Testis (tissue), 3 donors: ENCODE measurements around the gene TEAD1. TPM values are rescaled to one million over a fixed set of nuclear protein-coding genes. Genes with fewer than 3 reads are reported as not detected.

Experiments used
- DNase-seq: peaks from one replicate; pipeline ENCODE4 v3.0.0-alpha.2; 2019
- H3K27ac ChIP-seq, 2 donors: fragments of 200-600 bp; sonication (generic); one replicate each; pipeline ENCODE4 v1.5.1; 2019
- H3K27me3 ChIP-seq: fragments of 200-600 bp; sonication (generic); one replicate; pipeline ENCODE4 v1.5.1; 2019
- H3K36me3 ChIP-seq: fragments of 200-600 bp; sonication (generic); one replicate; pipeline ENCODE4 v1.5.1; 2017; ENCODE audit warnings: low read depth; ENCODE audit errors: missing control alignments
- H3K4me1 ChIP-seq: fragments of 200-600 bp; sonication (generic); one replicate; pipeline ENCODE4 v1.5.1; 2019
- H3K4me3 ChIP-seq, 2 donors: fragments of 200-600 bp; sonication (generic); one replicate each; pipeline ENCODE4 v1.5.1; 2017 to 2019
- H3K9me3 ChIP-seq: fragments of 200-600 bp; sonication (generic); one replicate; pipeline ENCODE4 v1.5.1; 2017
- POLR2A ChIP-seq: fragments of 450-650 bp; IDR thresholded peaks from one replicate; pipeline ENCODE4 v1.6.1; 2017; ENCODE audit warnings: antibody characterized with exemption, mild to moderate bottlenecking, moderate library complexity
- WGBS, 2 donors: methylation state at CpG; one replicate each; pipeline ENCODE4 v1.1.5; 2018; 5-methylcytosine and 5-hydroxymethylcytosine counted together
- intact Hi-C: fragments of 100-400 bp; cut with DNase I; formaldehyde crosslinking; loops from one replicate; pipeline ENCODE4 v1.15.1; 2023; ENCODE audit warnings: low total_unique reads
- polyA plus RNA-seq: library from polyadenylated mRNA; stranded (reverse); fragments of 350-450 nt; fragmentation: Illumina TruSeq; extraction: RNeasy Lipid Tissue Mini Kit (QIAGEN cat#74804); gene quantifications from one replicate; pipeline ENCODE4 v1.2.3, GENCODE V29; 2014; ENCODE audit warnings: low read depth, low replicate concordance; ENCODE audit not compliant: insufficient read depth
- total RNA-seq, 2 donors: library from RNA; depleted of rRNA; stranded (reverse); fragments of >200 nt; gene quantifications; one replicate each; pipeline ENCODE4 v1.2.3, GENCODE V29; 2016
- TF ChIP-seq, protein P1 (sequence below), 3 experiments: fragments of 450-650 bp in 2 of 3; fragments of 200-600 bp in 1 of 3; sonication (generic) in 1 of 3; IDR thresholded peaks; one replicate each; pipeline ENCODE4 v1.5.1; 2016 to 2019; ENCODE audit warnings: antibody characterized with exemption in 3 of 3, mild to moderate bottlenecking in 2 of 3, moderate library complexity in 1 of 3

The TEAD1 gene
- total and polyA plus RNA-seq, 3 donors from 2014 or later: 24.6 to 78.1 (median 63.5) TPM

DNA sequence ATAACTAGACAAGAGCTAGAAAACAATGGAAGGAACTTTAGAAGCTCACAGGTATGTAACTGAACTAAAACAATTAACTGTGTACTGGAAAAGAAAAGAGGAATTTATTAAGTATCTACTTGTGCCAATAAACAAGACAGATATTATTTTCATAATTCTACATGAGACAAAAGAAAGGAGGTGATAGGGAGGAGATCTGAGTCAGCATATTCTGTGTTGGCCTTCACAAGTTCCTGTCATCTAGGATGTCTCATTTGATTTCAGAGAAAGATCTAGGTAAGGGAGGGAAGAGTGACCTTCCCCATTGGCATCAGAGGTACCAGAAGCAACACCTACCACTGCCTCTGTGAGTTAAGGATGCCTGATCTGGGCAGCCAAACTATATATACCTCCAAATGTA is 34.8 kb upstream of the TEAD1 start:
- DNase-seq: no peak
- intact Hi-C loops: no loop called here

DNA sequence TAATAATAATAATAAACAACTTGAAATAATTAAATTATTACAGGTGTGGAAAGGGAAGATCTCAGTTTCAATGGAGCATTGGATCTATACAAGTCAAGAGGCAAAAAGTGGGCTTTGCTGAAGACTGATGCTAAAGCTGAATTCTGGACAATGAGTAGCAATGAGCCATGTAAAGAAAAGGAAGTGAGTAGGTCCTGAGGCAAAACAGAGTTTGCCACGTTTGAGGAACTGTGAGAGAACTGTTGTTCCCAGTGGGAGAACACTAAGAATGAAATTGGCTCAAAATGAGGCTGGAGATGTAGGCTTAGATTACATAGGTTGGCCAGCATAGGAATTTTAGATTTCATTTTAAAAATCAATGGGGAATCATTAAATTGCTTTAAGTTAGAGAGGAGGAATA is 33.9 kb upstream of the TEAD1 start:
- H3K27me3 ChIP-seq: no peaks in the 10 kb centered on the region
- 32 to 33% methylated on average over 1 of the region's 1 CpG for WGBS, 2 donors
- H3K9me3 ChIP-seq: no peaks in the 10 kb centered on the region
- no peaks in the 10 kb centered on the region for H3K36me3 ChIP-seq
- no peak for TF ChIP-seq POLR2A
- TF ChIP-seq, protein P1, sequence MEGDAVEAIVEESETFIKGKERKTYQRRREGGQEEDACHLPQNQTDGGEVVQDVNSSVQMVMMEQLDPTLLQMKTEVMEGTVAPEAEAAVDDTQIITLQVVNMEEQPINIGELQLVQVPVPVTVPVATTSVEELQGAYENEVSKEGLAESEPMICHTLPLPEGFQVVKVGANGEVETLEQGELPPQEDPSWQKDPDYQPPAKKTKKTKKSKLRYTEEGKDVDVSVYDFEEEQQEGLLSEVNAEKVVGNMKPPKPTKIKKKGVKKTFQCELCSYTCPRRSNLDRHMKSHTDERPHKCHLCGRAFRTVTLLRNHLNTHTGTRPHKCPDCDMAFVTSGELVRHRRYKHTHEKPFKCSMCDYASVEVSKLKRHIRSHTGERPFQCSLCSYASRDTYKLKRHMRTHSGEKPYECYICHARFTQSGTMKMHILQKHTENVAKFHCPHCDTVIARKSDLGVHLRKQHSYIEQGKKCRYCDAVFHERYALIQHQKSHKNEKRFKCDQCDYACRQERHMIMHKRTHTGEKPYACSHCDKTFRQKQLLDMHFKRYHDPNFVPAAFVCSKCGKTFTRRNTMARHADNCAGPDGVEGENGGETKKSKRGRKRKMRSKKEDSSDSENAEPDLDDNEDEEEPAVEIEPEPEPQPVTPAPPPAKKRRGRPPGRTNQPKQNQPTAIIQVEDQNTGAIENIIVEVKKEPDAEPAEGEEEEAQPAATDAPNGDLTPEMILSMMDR (IDR thresholded peaks at IDR 0.05): no peak
- H3K4me3 ChIP-seq: no peak overlapping the region
- H3K27ac ChIP-seq: no peak overlapping the region
- intact Hi-C loops: no loop called here
- DNase-seq: no peak
- H3K4me1 ChIP-seq: no peaks in the 10 kb centered on the region

More for the DNA sequence above, 34.8 kb upstream of the TEAD1 start:
- no peaks in the 10 kb centered on the region for H3K9me3 ChIP-seq
- no peak overlapping the region for H3K4me3 ChIP-seq
- no peaks in the 10 kb centered on the region for H3K36me3 ChIP-seq
- H3K4me1 ChIP-seq: no peaks in the 10 kb centered on the region
- no peak overlapping the region for H3K27ac ChIP-seq
- no peaks in the 10 kb centered on the region for H3K27me3 ChIP-seq
- TF ChIP-seq, protein P1 (IDR thresholded peaks at IDR 0.05): no peak
- no peak for TF ChIP-seq POLR2A

DNA sequence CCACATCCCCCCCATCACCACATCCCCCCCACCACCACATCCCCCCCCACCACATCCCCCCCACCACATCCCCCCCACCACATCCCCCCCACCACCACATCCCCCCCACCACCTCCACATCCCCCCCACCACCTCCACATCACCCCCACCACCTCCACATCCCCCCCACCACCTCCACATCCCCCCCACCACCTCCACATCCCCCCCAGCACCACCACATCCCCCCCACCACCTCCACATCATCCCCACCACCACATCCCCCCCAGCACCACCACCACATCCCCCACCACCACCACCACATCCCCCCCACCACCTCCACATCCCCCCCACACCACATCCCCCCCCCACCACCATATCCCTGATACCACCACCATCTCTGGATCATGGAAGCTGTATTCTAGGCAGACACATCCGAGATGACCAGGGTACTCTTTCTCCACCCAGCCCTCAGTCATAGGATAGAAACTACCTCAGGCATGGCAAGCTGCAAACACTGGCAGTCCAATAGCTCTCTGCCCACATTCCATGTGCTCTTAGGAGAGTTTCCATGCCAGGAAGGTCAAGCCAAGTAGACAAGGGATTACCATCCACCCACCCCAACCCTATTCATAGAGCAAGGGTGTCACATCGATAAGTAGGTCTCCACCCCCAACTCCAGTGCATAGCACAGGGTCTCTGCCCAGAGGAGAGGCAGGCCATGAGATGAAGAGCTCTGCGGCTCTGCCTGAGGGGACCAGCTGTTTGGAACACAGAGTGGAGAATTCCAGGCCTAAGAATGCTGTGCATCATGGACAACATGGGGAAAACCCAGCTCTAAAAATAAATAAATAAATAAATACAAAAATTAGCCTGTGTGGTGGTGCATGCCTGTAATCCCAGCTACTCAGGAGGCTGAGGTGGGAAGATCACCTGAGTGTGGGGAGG is 33.0 kb upstream of the TEAD1 start:
- WGBS, 2 donors: 96% methylated on average over 2 to 3 of the region's 3 CpGs
- intact Hi-C loops: no loop called here
- Histone ChIP-seq H3K36me3 (no peaks in the 10 kb centered on the region), H3K9me3 (no peaks in the 10 kb centered on the region), H3K4me1 (no peaks in the 10 kb centered on the region), H3K4me3 (no peak overlapping the region), H3K27ac (no peak overlapping the region), H3K27me3 (no peaks in the 10 kb centered on the region)
- TF ChIP-seq, protein P1 (IDR thresholded peaks at IDR 0.05): no peak
- TF ChIP-seq POLR2A: no peak
- DNase-seq: no peak

DNA sequence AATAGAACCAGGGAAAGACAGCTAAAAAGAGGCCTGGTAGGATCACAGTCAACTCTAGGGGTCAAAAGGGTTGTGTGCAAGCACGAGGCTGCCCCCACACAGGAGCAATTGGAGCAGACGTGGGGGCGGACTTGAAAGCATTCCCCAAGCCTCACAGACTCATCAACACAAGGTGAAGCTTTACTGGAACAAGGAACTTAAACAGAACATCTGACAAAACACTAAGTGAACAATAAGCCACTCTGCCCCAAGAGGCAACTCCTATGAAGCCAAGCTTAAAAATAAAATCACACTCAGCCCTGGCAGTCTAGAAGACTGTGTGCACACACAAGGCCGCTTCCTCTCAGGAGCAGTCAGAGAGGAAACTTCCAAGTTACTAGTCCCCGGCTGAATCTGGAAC is 32.2 kb upstream of the TEAD1 start:
- no peak overlapping the region for H3K4me3 ChIP-seq
- intact Hi-C loops: no loop called here
- no peak overlapping the region for H3K27ac ChIP-seq
- no peak for DNase-seq
- no peaks in the 10 kb centered on the region for H3K9me3 ChIP-seq
- WGBS, 2 donors: 38 to 53% methylated on average over 5 of the region's 5 CpGs
- H3K4me1 ChIP-seq: no peaks in the 10 kb centered on the region
- no peaks in the 10 kb centered on the region for H3K36me3 ChIP-seq
- H3K27me3 ChIP-seq: no peaks in the 10 kb centered on the region
- TF ChIP-seq, protein P1 (IDR thresholded peaks at IDR 0.05): no peak
- TF ChIP-seq POLR2A: no peak
